Esophagus muscularis mucosa (tissue), 3 donors: ENCODE data around the gene KLHL29.
"Not testable (repeated sequence)": the region's sequence is repeated elsewhere in the genome, so short reads cannot be mapped to it uniquely, and the experiment has no call there.

ENCODE experiments used
- POLR2AphosphoS5 ChIP-seq, 2 donors: sonication (generic); formaldehyde crosslinking; IDR thresholded peaks; one replicate each; pipeline ENCODE4 v1.6.1; 2017; ENCODE audit warnings: antibody characterized with exemption in 2 of 2
- TF ChIP-seq, protein P1 (sequence below), 3 experiments: fragments of 200-600 bp in 2 of 3; fragments of 450-650 bp in 1 of 3; sonication (generic) in 2 of 3; IDR thresholded peaks; one replicate each; pipeline ENCODE4 v1.5.1; 2017 to 2019; ENCODE audit warnings: antibody characterized with exemption in 3 of 3, mild to moderate bottlenecking in 2 of 3, moderate library complexity in 1 of 3

- not testable (repeated sequence) for TF ChIP-seq POLR2AphosphoS5 (IDR thresholded peaks at IDR 0.05)
- TF ChIP-seq, protein P1, sequence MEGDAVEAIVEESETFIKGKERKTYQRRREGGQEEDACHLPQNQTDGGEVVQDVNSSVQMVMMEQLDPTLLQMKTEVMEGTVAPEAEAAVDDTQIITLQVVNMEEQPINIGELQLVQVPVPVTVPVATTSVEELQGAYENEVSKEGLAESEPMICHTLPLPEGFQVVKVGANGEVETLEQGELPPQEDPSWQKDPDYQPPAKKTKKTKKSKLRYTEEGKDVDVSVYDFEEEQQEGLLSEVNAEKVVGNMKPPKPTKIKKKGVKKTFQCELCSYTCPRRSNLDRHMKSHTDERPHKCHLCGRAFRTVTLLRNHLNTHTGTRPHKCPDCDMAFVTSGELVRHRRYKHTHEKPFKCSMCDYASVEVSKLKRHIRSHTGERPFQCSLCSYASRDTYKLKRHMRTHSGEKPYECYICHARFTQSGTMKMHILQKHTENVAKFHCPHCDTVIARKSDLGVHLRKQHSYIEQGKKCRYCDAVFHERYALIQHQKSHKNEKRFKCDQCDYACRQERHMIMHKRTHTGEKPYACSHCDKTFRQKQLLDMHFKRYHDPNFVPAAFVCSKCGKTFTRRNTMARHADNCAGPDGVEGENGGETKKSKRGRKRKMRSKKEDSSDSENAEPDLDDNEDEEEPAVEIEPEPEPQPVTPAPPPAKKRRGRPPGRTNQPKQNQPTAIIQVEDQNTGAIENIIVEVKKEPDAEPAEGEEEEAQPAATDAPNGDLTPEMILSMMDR (IDR thresholded peaks at IDR 0.05), result not testable (repeated sequence)
These were observed 351.8 kb downstream of the KLHL29 start for GRCh38 chr2:23736783-23737182.
